Endothelial cell of umbilical vein (primary cell): ENCODE data around the gene DTD1. TPM values are rescaled to one million over a fixed set of nuclear protein-coding genes. Genes with fewer than 3 reads are reported as not detected.

Source experiments
- BruUV-seq: library from RNA; stranded (reverse); fragments of 400-500 nt; replicated peaks from 2 replicates; lab custom pipeline; 2021; lab: Mats Ljungman, UMichigan
- CTCF ChIA-PET: fragments of 300-600, 350-600 bp; sonication (Branson Sonifier 250); formaldehyde crosslinking; loops from one replicate; lab custom pipeline; 2021; ENCODE audit warnings: antibody characterized with exemption, inconsistent platforms; lab: Charles Lee
- POLR2A ChIA-PET: fragments of 300-600, 350-600 bp; sonication (Branson Sonifier 250); formaldehyde crosslinking; loops from one replicate; lab custom pipeline; 2021; ENCODE audit warnings: antibody characterized with exemption, inconsistent platforms; lab: Charles Lee
- DNase-seq: peaks from one replicate; pipeline ENCODE4 v3.0.0-alpha.2; 2011; ENCODE audit warnings: low read depth, low spot score
- FAIRE-seq: peaks from 2 replicates; lab custom pipeline; 2011; peaks lifted over from hg19 to GRCh38; lab: Jason Lieb, UNC
- H2AFZ ChIP-seq: 2 replicates; pipeline ENCODE4 v1.6.0; 2012; ENCODE audit warnings: low read depth, low read length, control low read depth, inconsistent platforms
- H3K27ac ChIP-seq: 2 replicates; pipeline ENCODE4 v1.5.1; 2011; ENCODE audit warnings: low read depth, mild to moderate bottlenecking, control low read depth, low read length, moderate library complexity; ENCODE audit not compliant: insufficient read depth
- H3K27me3 ChIP-seq, 2 experiments: 2 replicates each; pipeline versions ENCODE4 v1.6.0 to v1.6.1; 2011; ENCODE audit warnings: low read length in 2 of 2, mixed read lengths in 1 of 2; ENCODE audit not compliant: control insufficient read depth in 2 of 2, insufficient read depth in 2 of 2
- H3K36me3 ChIP-seq, 2 experiments: 2 replicates in 1 of 2; 3 replicates in 1 of 2; pipeline ENCODE4 v1.5.1; 2011; ENCODE audit warnings: low read length in 2 of 2, mild to moderate bottlenecking in 1 of 2, moderate library complexity in 1 of 2; ENCODE audit not compliant: control insufficient read depth in 2 of 2, insufficient read depth in 2 of 2; ENCODE audit errors: extremely low read depth in 1 of 2
- H3K4me1 ChIP-seq: 3 replicates; pipeline ENCODE4 v1.5.1; 2011; ENCODE audit warnings: mild to moderate bottlenecking, low read length; ENCODE audit not compliant: control insufficient read depth, insufficient read depth; ENCODE audit errors: extremely low read depth
- H3K4me2 ChIP-seq: 2 replicates; pipeline ENCODE4 v1.6.1; 2011; ENCODE audit warnings: low read length, control low read depth, mixed read lengths; ENCODE audit not compliant: insufficient read depth
- H3K4me3 ChIP-seq, 3 experiments: fragments of 200-600 bp in 1 of 3; sonication (generic), shearing (Covaris generic) in 1 of 3; replicated peaks in 1 of 3; 2 replicates each; pipeline ENCODE4 v1.5.1; 2011 to 2016; ENCODE audit warnings: control low read depth in 3 of 3, low read length in 3 of 3, mild to moderate bottlenecking in 2 of 3, inconsistent platforms in 1 of 3, low read depth in 1 of 3, moderate library complexity in 1 of 3; ENCODE audit not compliant: insufficient read depth in 1 of 3
- H3K79me2 ChIP-seq: 2 replicates; pipeline ENCODE4 v1.6.0; 2012; ENCODE audit warnings: low read length, inconsistent platforms; ENCODE audit not compliant: control insufficient read depth, insufficient read depth
- H3K9ac ChIP-seq: replicated peaks from 2 replicates; pipeline ENCODE3; 2011; ENCODE audit warnings: low read length, control low read depth; ENCODE audit not compliant: insufficient read depth; ENCODE audit errors: extremely low read depth
- H3K9me1 ChIP-seq: replicated peaks from 3 replicates; pipeline ENCODE4 v1.6.0; 2011; ENCODE audit warnings: mild to moderate bottlenecking, low read length; ENCODE audit not compliant: control insufficient read depth, insufficient read depth; ENCODE audit errors: extremely low read depth
- H3K9me3 ChIP-seq: replicated peaks from 2 replicates; pipeline ENCODE4 v1.5.1; 2012; ENCODE audit warnings: low read length, inconsistent platforms; ENCODE audit not compliant: control insufficient read depth, insufficient read depth
- H4K20me1 ChIP-seq: replicated peaks from 2 replicates; pipeline ENCODE3; 2011; ENCODE audit warnings: mild to moderate bottlenecking, low read length; ENCODE audit not compliant: control insufficient read depth, insufficient read depth; ENCODE audit errors: extremely low read depth
- EZH2 ChIP-seq: IDR thresholded peaks from 2 replicates; pipeline ENCODE4 v1.6.1; 2012; ENCODE audit warnings: borderline replicate concordance, low read depth, mild to moderate bottlenecking, moderate library complexity, low read length, inconsistent platforms; ENCODE audit not compliant: severe bottlenecking
- FOS ChIP-seq: IDR thresholded peaks from 2 replicates; pipeline ENCODE4 v1.6.1; 2011; ENCODE audit warnings: mild to moderate bottlenecking, low read length, moderate library complexity, borderline replicate concordance; ENCODE audit not compliant: insufficient read depth
- GATA2 ChIP-seq: IDR thresholded peaks from 2 replicates; pipeline ENCODE4 v1.7.0; 2011; ENCODE audit warnings: low read depth, mild to moderate bottlenecking, moderate library complexity, mixed read lengths, low read length; ENCODE audit not compliant: insufficient read length, insufficient read depth
- JUN ChIP-seq: IDR thresholded peaks from 2 replicates; pipeline ENCODE4 v1.6.1; 2011; ENCODE audit warnings: borderline replicate concordance, low read depth; ENCODE audit not compliant: insufficient read length, insufficient read depth
- MYC ChIP-seq: IDR thresholded peaks from one replicate; pipeline ENCODE4 v1.6.1; 2011; ENCODE audit warnings: mild to moderate bottlenecking, low read depth, low read length
- POLR2A ChIP-seq: IDR thresholded peaks from 2 replicates; pipeline ENCODE4 v1.6.1; 2012; ENCODE audit warnings: low read depth, mild to moderate bottlenecking, control low read depth, low read length
- POLR2AphosphoS5 ChIP-seq: IDR thresholded peaks from 2 replicates; pipeline ENCODE4 v1.6.1; 2012; ENCODE audit warnings: low read depth, mild to moderate bottlenecking, control low read depth, low read length, moderate library complexity; ENCODE audit not compliant: insufficient read depth
- dilution Hi-C: fragments of 300-500 bp; cut with MboI; formaldehyde crosslinking; loops from one replicate; pipeline ENCODE4 v1.15.0; 2019; ENCODE audit warnings: low sequenced_read_pairs; ENCODE audit not compliant: extremely low pct_ligation_motif_present
- intact Hi-C: fragments of 100-400 bp; cut with micrococcal nuclease; formaldehyde crosslinking; loops from one replicate; pipeline ENCODE4 v1.10.0; 2022
- polyA plus RNA-seq, 4 experiments: library from polyadenylated mRNA; depleted of rRNA in 3 of 4; stranded (reverse) in 3 of 4; unstranded in 1 of 4; fragments of >200 nt; gene quantifications; 2 replicates each; pipeline versions ENCODE4 v1.2.1 to v1.2.3, GENCODE V29; 2011 to 2012; ENCODE audit warnings: missing spikeins in 1 of 4
- total RNA-seq: library from RNA; stranded (reverse); gene quantifications from 2 replicates; pipeline ENCODE4 v1.2.3, GENCODE V29; 2021
- TF ChIP-seq, protein P1 (sequence below): IDR thresholded peaks from 2 replicates; pipeline ENCODE4 v1.6.1; 2011; ENCODE audit not compliant: insufficient read depth, insufficient read length
- TF ChIP-seq, protein P2 (sequence below), 2 donors: IDR thresholded peaks; 1 replicate in 1 of 2; 2 replicates in 1 of 2; pipeline ENCODE4 v1.5.1; 2011; ENCODE audit warnings: low read length in 2 of 2, mild to moderate bottlenecking in 2 of 2, moderate library complexity in 2 of 2, control low read depth in 1 of 2, inconsistent platforms in 1 of 2, low read depth in 1 of 2; ENCODE audit not compliant: insufficient read depth in 1 of 2; ENCODE audit errors: extremely low read depth in 1 of 2

DTD1 gene
- total and polyA plus RNA-seq, 2 donors (not counting 3 experiments of a cell fraction or from before 2014, with no cell fraction given), result 48.2 to 50.8 TPM

DNA sequence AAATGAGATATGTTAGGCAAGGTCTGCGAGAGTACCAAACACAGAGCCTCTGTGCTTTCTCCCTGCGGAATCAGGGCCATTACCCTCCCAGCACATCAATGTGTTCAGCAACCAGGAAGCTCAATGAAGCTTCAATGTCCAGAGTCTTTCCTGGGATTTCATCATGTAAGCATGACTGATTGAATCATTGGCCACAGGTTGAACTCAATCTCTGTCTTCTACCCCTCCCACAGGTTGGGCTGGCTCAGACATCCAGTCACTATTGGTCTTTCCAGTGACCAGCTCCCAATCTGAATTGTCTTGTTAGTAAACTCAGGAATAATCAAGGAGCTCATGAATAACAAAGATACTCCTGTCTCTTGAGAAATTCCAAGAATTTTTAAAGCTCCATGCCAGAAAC, 2.7 kb upstream of the DTD1 start:
- DNase-seq (no peak), FAIRE-seq (no peak)
- no TSS peak for BruUV-seq
- ChIA-PET POLR2A (no interaction called here), CTCF (interaction anchor here (0.9 kb wide), 1 partner anchor 9 kb away, joined by 3 read pairs; no protein-coding TSS in a partner anchor)
- H3K9me3 ChIP-seq, result no peaks in the 10 kb centered on the region
- intact Hi-C loops (loop anchor here (5.0 kb wide), 2 partner anchors 298 to 448 kb away; partner anchors contain the start of genes KAT14, PET117 and ZNF133), dilution Hi-C loops (no loop called here)
- H4K20me1 ChIP-seq, result no peaks in the 10 kb centered on the region
- H2AFZ ChIP-seq, result no peak overlapping the region
- no peak overlapping the region for H3K4me3 ChIP-seq
- H3K36me3 ChIP-seq, result no peaks in the 10 kb centered on the region
- H3K27ac ChIP-seq, result no peak overlapping the region
- peaks cover 9% of the 10 kb centered on the region for H3K4me1 ChIP-seq
- TF ChIP-seq, protein P1, sequence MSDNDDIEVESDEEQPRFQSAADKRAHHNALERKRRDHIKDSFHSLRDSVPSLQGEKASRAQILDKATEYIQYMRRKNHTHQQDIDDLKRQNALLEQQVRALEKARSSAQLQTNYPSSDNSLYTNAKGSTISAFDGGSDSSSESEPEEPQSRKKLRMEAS, result no peak
- TF ChIP-seq JUN (no peak), POLR2A (no peak), EZH2 (no peak), MYC (no peak), POLR2AphosphoS5 (no peak)
- H3K9me1 ChIP-seq, result no peaks in the 10 kb centered on the region
- no peak overlapping the region for H3K4me2 ChIP-seq
- no peak overlapping the region for H3K9ac ChIP-seq
- H3K79me2 ChIP-seq, result peaks cover 3% of the 10 kb centered on the region
- H3K27me3 ChIP-seq, result peaks cover 4 to 7% of the 10 kb centered on the region in 2 experiments

DNA sequence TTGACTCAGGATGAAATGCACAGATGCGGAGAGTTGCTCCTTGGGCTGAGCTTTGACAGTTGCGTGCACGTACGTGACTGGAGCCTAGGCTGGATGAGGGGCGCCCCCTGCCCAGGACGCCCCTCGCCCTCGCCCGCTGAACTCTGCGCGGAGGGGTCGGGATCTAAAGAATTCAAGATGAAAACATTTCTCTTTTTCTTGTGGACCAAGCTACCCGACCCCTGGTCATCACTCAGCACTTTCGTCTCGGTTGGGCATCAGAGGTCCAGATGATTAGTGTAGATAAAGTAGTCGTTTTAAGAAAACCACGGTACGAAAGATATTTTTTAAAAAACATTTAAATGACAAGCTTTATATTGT, 700 bp downstream of the DTD1 start:
- Histone ChIP-seq H3K36me3 (no peaks in the 10 kb centered on the region), H4K20me1 (no peaks in the 10 kb centered on the region), H3K27me3 (peaks cover 4% of the 10 kb centered on the region in 2 experiments), H3K4me1 (peaks cover 9% of the 10 kb centered on the region), H3K79me2 (peaks cover 5% of the 10 kb centered on the region), H3K27ac (peak overlapping the region; percentile 6), H2AFZ (peak overlapping the region; percentile 81), H3K4me3 (peak overlapping the region; percentile 65 to 83 (median 82)), H3K9me3 (no peaks in the 10 kb centered on the region), H3K9ac (peak overlapping the region; percentile 57), H3K4me2 (peak overlapping the region; percentile 89), H3K9me1 (no peaks in the 10 kb centered on the region)
- dilution Hi-C loops (no loop called here), intact Hi-C loops (loop anchor here (1.0 to 5.0 kb wide), 3 partner anchors 81 to 451 kb away; partner anchors contain the start of genes KAT14, PET117, SEC23B and ZNF133)
- CTCF ChIA-PET, result interaction anchor here (0.6 to 1.4 kb wide), 5 partner anchors 22 to 995 kb away, joined by 3 to 6 read pairs (median 4); partner anchors contain the start of genes SEC23B and SMIM26
- no peak for FAIRE-seq
- POLR2A ChIA-PET, result interaction anchor here (0.6 kb wide), 1 partner anchor 1449 kb away, joined by 5 read pairs; no protein-coding TSS in a partner anchor
- TSS peak; percentile 41 for BruUV-seq
- TF ChIP-seq GATA2, result no peak
- no peak for TF ChIP-seq POLR2A
- TF ChIP-seq, protein P1, result no peak
- no peak for TF ChIP-seq EZH2
- no peak for TF ChIP-seq POLR2AphosphoS5
- no peak for TF ChIP-seq MYC
- no peak for TF ChIP-seq FOS
- TF ChIP-seq, protein P2, sequence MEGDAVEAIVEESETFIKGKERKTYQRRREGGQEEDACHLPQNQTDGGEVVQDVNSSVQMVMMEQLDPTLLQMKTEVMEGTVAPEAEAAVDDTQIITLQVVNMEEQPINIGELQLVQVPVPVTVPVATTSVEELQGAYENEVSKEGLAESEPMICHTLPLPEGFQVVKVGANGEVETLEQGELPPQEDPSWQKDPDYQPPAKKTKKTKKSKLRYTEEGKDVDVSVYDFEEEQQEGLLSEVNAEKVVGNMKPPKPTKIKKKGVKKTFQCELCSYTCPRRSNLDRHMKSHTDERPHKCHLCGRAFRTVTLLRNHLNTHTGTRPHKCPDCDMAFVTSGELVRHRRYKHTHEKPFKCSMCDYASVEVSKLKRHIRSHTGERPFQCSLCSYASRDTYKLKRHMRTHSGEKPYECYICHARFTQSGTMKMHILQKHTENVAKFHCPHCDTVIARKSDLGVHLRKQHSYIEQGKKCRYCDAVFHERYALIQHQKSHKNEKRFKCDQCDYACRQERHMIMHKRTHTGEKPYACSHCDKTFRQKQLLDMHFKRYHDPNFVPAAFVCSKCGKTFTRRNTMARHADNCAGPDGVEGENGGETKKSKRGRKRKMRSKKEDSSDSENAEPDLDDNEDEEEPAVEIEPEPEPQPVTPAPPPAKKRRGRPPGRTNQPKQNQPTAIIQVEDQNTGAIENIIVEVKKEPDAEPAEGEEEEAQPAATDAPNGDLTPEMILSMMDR (IDR thresholded peaks at IDR 0.05; ENCODE audit: extremely low read depth in 1 of 2, insufficient read depth in 1 of 2, low read depth in 1 of 2, low read length in 2 of 2), result no peak
- TF ChIP-seq JUN, result no peak
- DNase-seq, result no peak
